Parathyroid adenoma (tissue), 2 donors: ENCODE results near the gene LIG1.
A peak's percentile ranks its signal among the peaks of the same experiment; 100 is the strongest.

Source experiments
- H2AFZ ChIP-seq: fragments of 300-600 bp; sonication (generic); one replicate; pipeline ENCODE4 v1.7.0; 2017; ENCODE audit warnings: antibody characterized with exemption, mild to moderate bottlenecking
- H3K27ac ChIP-seq: fragments of 300-600 bp; sonication (generic); one replicate; pipeline ENCODE4 v1.7.0; 2017
- H3K27me3 ChIP-seq: fragments of 300-600 bp; sonication (generic); one replicate; pipeline ENCODE4 v1.7.0; 2017; ENCODE audit warnings: low read length; ENCODE audit not compliant: control insufficient read depth, insufficient read depth
- H3K36me3 ChIP-seq: fragments of 300-600 bp; sonication (generic); one replicate; pipeline ENCODE4 v1.7.0; 2017; ENCODE audit warnings: low read length; ENCODE audit not compliant: control insufficient read depth, insufficient read depth
- H3K4me1 ChIP-seq: fragments of 300-600 bp; sonication (generic); one replicate; pipeline ENCODE4 v1.7.0; 2017; ENCODE audit warnings: control low read depth
- H3K4me2 ChIP-seq: fragments of 300-600 bp; sonication (generic); one replicate; pipeline ENCODE4 v1.7.0; 2017; ENCODE audit warnings: low read length
- H3K4me3 ChIP-seq: fragments of 300-600 bp; sonication (generic); one replicate; pipeline ENCODE4 v1.7.0; 2017; ENCODE audit warnings: low read depth, low read length
- H3K79me2 ChIP-seq: fragments of 300-600 bp; sonication (generic); one replicate; pipeline ENCODE4 v1.7.0; 2017; ENCODE audit warnings: control low read depth
- H3K9ac ChIP-seq: fragments of 300-600 bp; sonication (generic); one replicate; pipeline ENCODE4 v1.7.0; 2017; ENCODE audit warnings: mild to moderate bottlenecking
- H3K9me3 ChIP-seq: fragments of 300-600 bp; sonication (generic); one replicate; pipeline ENCODE4 v1.7.0; 2017; ENCODE audit warnings: low read length; ENCODE audit not compliant: control insufficient read depth
- TF ChIP-seq, protein P1 (sequence below): fragments of 300-600 bp; sonication (generic); IDR thresholded peaks from one replicate; pipeline ENCODE4 v1.7.0; 2017; ENCODE audit warnings: antibody characterized with exemption, mild to moderate bottlenecking
- donor health status: primary hyperparathyroidism.

The LIG1 gene

DNA sequence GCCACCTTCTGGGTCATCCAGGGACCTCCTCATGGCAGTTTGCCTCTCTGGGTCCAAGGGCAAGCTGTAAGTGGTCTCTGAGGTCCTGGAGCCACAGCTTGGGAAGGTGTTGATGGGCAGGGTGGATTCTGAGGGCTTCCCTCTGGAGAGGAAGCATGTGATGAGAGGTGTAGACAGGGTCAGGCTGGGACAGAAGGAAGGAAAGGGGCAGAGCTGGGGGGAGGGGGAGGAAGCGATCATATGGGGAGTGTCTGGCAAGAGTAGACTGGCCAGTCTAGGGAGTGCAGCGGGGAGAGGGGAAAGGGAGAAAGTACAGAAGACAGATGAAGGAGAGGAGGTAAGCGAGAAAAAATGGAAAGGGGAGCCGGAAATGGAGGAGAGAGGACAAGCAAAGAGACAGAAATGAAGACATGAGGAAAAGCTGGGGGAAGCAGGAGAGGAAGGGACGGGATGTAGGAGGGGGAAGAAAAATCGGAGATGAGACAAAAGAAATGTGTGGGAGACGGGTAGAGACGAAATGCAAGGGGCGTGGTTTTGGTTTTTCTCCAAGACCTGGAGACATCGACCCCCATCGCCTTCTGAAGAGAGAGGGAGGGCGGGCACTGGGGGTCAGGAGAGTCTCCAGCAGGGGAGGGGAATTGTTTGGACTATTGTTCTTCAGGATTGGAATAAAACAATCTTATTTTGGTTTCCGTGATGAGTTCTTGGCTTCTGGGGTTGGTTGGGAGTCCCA lies 27.0 kb upstream of the LIG1 start:
- no peak overlapping the region for H2AFZ ChIP-seq
- H3K79me2 ChIP-seq, result no peaks in the 10 kb centered on the region
- H3K27ac ChIP-seq, result no peak overlapping the region
- H3K4me1 ChIP-seq, result no peaks in the 10 kb centered on the region
- no peak overlapping the region for H3K4me2 ChIP-seq
- H3K4me3 ChIP-seq, result no peak overlapping the region
- H3K27me3 ChIP-seq, result no peaks in the 10 kb centered on the region
- TF ChIP-seq, protein P1, sequence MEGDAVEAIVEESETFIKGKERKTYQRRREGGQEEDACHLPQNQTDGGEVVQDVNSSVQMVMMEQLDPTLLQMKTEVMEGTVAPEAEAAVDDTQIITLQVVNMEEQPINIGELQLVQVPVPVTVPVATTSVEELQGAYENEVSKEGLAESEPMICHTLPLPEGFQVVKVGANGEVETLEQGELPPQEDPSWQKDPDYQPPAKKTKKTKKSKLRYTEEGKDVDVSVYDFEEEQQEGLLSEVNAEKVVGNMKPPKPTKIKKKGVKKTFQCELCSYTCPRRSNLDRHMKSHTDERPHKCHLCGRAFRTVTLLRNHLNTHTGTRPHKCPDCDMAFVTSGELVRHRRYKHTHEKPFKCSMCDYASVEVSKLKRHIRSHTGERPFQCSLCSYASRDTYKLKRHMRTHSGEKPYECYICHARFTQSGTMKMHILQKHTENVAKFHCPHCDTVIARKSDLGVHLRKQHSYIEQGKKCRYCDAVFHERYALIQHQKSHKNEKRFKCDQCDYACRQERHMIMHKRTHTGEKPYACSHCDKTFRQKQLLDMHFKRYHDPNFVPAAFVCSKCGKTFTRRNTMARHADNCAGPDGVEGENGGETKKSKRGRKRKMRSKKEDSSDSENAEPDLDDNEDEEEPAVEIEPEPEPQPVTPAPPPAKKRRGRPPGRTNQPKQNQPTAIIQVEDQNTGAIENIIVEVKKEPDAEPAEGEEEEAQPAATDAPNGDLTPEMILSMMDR, result no peak
- H3K9me3 ChIP-seq, result no peaks in the 10 kb centered on the region
- H3K36me3 ChIP-seq, result no peaks in the 10 kb centered on the region
- H3K9ac ChIP-seq, result no peak overlapping the region

DNA sequence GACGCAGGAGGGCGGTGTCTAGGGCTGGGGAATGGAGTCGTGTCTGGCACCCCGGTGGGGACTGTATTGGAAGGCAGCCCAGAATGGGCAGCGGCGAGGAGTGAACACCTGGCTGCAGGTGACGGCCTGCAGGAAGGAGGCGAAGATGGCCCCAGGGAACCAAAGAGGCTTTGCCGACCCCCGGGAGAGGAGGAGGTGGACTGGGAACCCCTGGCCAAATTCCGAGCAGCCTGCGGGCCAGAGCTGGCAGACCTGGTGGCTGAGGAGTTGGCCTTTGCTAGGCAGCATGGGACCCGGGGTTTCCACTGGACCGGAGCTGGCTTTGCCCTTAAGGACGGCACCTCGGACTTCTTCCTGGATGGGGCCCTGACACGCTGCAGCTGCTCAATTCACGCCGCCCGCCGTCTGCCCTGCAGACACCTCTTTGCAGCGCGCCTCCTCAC lies 26.2 kb upstream of the LIG1 start:
- no peaks in the 10 kb centered on the region for H3K27me3 ChIP-seq
- no peaks in the 10 kb centered on the region for H3K9me3 ChIP-seq
- H3K79me2 ChIP-seq, result no peaks in the 10 kb centered on the region
- no peak overlapping the region for H3K4me2 ChIP-seq
- H3K36me3 ChIP-seq, result no peaks in the 10 kb centered on the region
- TF ChIP-seq, protein P1, result no peak
- no peak overlapping the region for H2AFZ ChIP-seq
- H3K9ac ChIP-seq, result no peak overlapping the region
- H3K27ac ChIP-seq, result no peak overlapping the region
- H3K4me3 ChIP-seq, result no peak overlapping the region
- no peaks in the 10 kb centered on the region for H3K4me1 ChIP-seq

DNA sequence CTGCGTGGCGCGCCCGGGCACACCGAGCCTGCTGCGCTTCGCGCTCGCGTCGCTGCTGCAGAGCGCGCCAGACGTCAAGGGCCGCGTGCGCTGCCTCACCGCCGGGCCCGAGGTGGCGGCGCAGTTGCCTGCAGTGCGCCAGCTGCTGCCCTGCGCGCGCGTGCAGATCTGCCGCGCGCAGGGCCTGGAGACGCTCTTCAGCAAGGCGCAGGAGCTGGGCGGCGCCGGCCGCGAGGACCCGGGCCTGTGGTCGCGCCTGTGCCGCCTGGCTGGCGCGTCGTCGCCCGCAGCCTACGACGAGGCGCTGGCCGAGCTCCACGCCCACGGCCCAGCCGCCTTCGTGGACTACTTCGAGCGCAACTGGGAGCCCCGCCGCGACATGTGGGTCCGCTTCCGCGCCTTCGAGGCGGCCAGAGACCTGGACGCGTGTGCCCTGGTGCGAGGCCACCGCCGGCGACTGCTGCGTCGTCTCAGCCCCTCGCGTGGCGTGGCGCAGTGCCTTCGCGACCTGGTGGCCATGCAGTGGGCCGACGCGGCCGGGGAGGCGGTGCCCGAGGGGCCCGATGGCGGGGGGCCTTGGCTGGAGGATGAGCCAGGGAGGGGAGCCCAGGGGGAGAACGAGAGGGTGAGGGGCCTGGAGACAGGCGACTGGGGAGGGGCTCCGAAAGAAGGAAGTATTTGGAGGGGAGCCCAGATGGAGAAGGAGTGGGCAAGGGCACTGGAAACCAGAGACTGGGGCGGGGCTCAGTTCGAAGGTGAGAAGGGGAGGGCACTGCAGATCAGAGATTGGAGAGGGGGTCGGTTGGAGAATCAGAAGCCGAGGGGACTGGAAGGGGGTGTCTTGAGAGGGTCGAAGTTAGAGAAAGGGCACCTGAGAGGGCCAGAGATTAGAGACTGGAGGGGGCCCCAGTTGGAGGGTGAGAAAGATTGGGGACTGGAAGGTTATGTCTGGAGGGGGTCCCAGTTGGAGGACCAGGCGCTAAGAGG lies 25.0 kb upstream of the LIG1 start:
- no peaks in the 10 kb centered on the region for H3K79me2 ChIP-seq
- TF ChIP-seq, protein P1, result no peak
- no peak overlapping the region for H3K27ac ChIP-seq
- no peaks in the 10 kb centered on the region for H3K27me3 ChIP-seq
- no peak overlapping the region for H3K9ac ChIP-seq
- no peak overlapping the region for H3K4me2 ChIP-seq
- H3K9me3 ChIP-seq, result no peaks in the 10 kb centered on the region
- H3K4me1 ChIP-seq, result no peaks in the 10 kb centered on the region
- no peaks in the 10 kb centered on the region for H3K36me3 ChIP-seq
- H2AFZ ChIP-seq, result no peak overlapping the region
- no peak overlapping the region for H3K4me3 ChIP-seq

DNA sequence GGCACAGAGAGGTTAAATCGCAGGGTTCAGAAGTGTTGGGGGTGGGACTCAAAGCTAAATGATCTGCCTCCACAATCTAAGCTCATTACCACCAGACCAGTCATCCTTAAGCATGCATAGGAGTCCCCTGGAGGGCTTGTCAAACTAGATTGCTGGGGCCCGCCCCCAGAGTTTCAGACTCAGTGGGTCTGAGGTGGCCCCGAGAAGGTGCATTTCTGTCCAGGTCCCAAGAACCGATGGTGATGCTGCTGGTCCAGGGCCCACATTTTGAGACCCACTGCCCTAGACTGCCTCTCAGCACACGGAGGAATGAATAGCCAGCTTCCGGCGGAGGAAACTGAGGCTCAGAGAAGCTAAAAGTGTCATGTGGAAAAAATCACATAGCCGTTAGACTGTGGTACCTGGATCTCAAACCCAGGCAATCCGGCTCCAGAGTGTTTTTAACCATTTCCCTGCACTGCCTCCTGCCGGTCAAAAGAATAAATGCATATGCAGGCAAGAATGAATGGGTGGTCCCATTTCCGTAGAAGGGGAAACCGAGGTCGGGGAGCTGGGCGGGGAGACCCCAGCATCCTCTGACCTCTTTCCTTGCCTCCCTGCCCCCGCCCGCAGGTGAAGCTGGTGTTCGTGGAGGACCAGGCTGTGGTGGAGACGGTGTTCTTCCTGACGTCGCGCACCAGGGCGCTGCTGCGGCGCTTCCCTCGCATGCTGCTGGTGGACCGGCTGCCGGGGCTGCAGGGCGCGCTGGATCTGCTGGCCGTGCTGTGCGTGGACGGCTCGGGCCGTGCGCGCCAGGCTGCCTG lies 24.1 kb upstream of the LIG1 start:
- Histone ChIP-seq H3K27ac (no peak overlapping the region), H3K4me3 (no peak overlapping the region), H3K4me2 (no peak overlapping the region), H3K9ac (no peak overlapping the region), H3K36me3 (no peaks in the 10 kb centered on the region), H3K4me1 (no peaks in the 10 kb centered on the region), H3K9me3 (no peaks in the 10 kb centered on the region), H3K79me2 (no peaks in the 10 kb centered on the region), H2AFZ (no peak overlapping the region), H3K27me3 (no peaks in the 10 kb centered on the region)
- TF ChIP-seq, protein P1, result peak; percentile 43
